Neural progenitor cell (in vitro differentiated cells): ENCODE measurements around the gene SIX5.

ENCODE experiments used
- CTCF ChIP-seq: fragments of 200-600 bp; sonication (generic); IDR thresholded peaks from 2 replicates; pipeline ENCODE4 v1.5.1; 2017; ENCODE audit warnings: antibody characterized with exemption, mild to moderate bottlenecking
- EZH2 ChIP-seq: fragments of 200-600 bp; sonication (generic); IDR thresholded peaks from 2 replicates; pipeline ENCODE4 v1.6.1; 2017; ENCODE audit warnings: antibody characterized with exemption, mild to moderate bottlenecking, moderate library complexity

- no peak for TF ChIP-seq CTCF
- no peak for TF ChIP-seq EZH2
Observed at GRCh38 chr19:45761714-45762113, 7.3 kb downstream of the SIX5 start.
